RPMI7951 (cell line): ENCODE measurements around the gene SPAG16. TPM values are rescaled to one million over a fixed set of nuclear protein-coding genes. Genes with fewer than 3 reads are reported as not detected.

ENCODE experiments used
- DNase-seq: peaks from one replicate; pipeline ENCODE4 v3.0.0-alpha.2; 2012; ENCODE audit warnings: low read depth
- total RNA-seq: library from RNA; depleted of rRNA; stranded (reverse); fragments of >200 nt; shearing (Covaris generic); gene quantifications from 2 replicates; pipeline ENCODE4 v1.2.3, GENCODE V29; 2014

SPAG16 gene
- total RNA-seq, 1 experiment from 2014 or later = 29.9 TPM

- peak; percentile 99 for DNase-seq
Measured at GRCh38 chr2:214069254-214069653, 785.0 kb downstream of the SPAG16 start.

- DNase-seq = no peak
Measured at GRCh38 chr2:214075456-214075855, 791.2 kb downstream of the SPAG16 start.

GRCh38 chr2:214076527-214076926 lies 792.3 kb downstream of the SPAG16 start:
- DNase-seq = peak; percentile 87

- peak; percentile 32 for DNase-seq
Measured at GRCh38 chr2:214077727-214078126, 793.5 kb downstream of the SPAG16 start.

GRCh38 chr2:214079032-214079431 lies 794.8 kb downstream of the SPAG16 start:
- no peak for DNase-seq

GRCh38 chr2:214088536-214088935 lies 804.3 kb downstream of the SPAG16 start:
- DNase-seq = no peak

- DNase-seq = no peak
Measured at GRCh38 chr2:214096208-214096715, 812.0 kb downstream of the SPAG16 start.

GRCh38 chr2:214098811-214099210 lies 814.5 kb downstream of the SPAG16 start:
- DNase-seq = no peak

GRCh38 chr2:214100488-214100887 lies 816.2 kb downstream of the SPAG16 start:
- DNase-seq = no peak

GRCh38 chr2:214103276-214104001 lies 819.2 kb downstream of the SPAG16 start:
- peak; percentile 4 for DNase-seq

- DNase-seq = no peak
Measured at GRCh38 chr2:214104219-214104618, 820.0 kb downstream of the SPAG16 start.

GRCh38 chr2:214104967-214105366 lies 820.7 kb downstream of the SPAG16 start:
- no peak for DNase-seq

- DNase-seq = no peak
Measured at GRCh38 chr2:214107726-214108125, 823.5 kb downstream of the SPAG16 start.

GRCh38 chr2:214108598-214108997 lies 824.3 kb downstream of the SPAG16 start:
- no peak for DNase-seq

GRCh38 chr2:214117054-214117453 lies 832.8 kb downstream of the SPAG16 start:
- DNase-seq = no peak

GRCh38 chr2:214126135-214126534 lies 841.9 kb downstream of the SPAG16 start:
- peak; percentile 83 for DNase-seq

- no peak for DNase-seq
Measured at GRCh38 chr2:214127170-214127569, 842.9 kb downstream of the SPAG16 start.

- peak; percentile 46 for DNase-seq
Measured at GRCh38 chr2:214127571-214127970, 843.3 kb downstream of the SPAG16 start.

- no peak for DNase-seq
Measured at GRCh38 chr2:214128040-214128439, 843.8 kb downstream of the SPAG16 start.

- no peak for DNase-seq
Measured at GRCh38 chr2:214130114-214130513, 845.9 kb downstream of the SPAG16 start.

GRCh38 chr2:214135966-214136365 lies 851.7 kb downstream of the SPAG16 start:
- peak; percentile 23 for DNase-seq

- no peak for DNase-seq
Measured at GRCh38 chr2:214138779-214139178, 854.5 kb downstream of the SPAG16 start.

- peak; percentile 10 for DNase-seq
Measured at GRCh38 chr2:214139630-214140284, 855.5 kb downstream of the SPAG16 start.
